AG04450 (cell line): ENCODE measurements around the gene DGCR2. TPM values are rescaled to one million over a fixed set of nuclear protein-coding genes. Genes with fewer than 3 reads are reported as not detected.

ENCODE experiments used
- CTCF ChIA-PET: fragments of 300-600, 350-600 bp; formaldehyde crosslinking; extraction: SDS; loops from one replicate; lab custom pipeline; 2022; ENCODE audit warnings: antibody characterized with exemption, inconsistent platforms; lab: Charles Lee
- POLR2A ChIA-PET: fragments of 350-600 bp; formaldehyde crosslinking; extraction: SDS; loops from one replicate; lab custom pipeline; 2021; ENCODE audit warnings: antibody characterized with exemption, inconsistent platforms; lab: Yijun Ruan, JAX
- DNase-seq: peaks from one replicate; pipeline ENCODE4 v3.0.0-alpha.2; 2011; ENCODE audit warnings: low read depth, low spot score
- H3K27ac ChIP-seq: one replicate; pipeline ENCODE4 v1.5.1; 2012; ENCODE audit warnings: low read depth, low read length, control low read depth
- H3K27me3 ChIP-seq: one replicate; pipeline ENCODE4 v1.6.0; 2012; ENCODE audit warnings: low read length; ENCODE audit not compliant: control insufficient read depth, insufficient read depth
- H3K4me3 ChIP-seq: 2 replicates; pipeline ENCODE4 v1.5.1; 2011; ENCODE audit warnings: mild to moderate bottlenecking, low read depth, low read length, control low read depth
- H3K9me3 ChIP-seq: 2 replicates; pipeline ENCODE4 v1.5.1; 2012; ENCODE audit warnings: low read length; ENCODE audit not compliant: control insufficient read depth, insufficient read depth
- polyA plus RNA-seq: library from polyadenylated mRNA; depleted of rRNA; stranded (reverse); fragments of >200 nt; gene quantifications from 2 replicates; pipeline ENCODE4 v1.2.3, GENCODE V29; 2011
- TF ChIP-seq, protein P1 (sequence below): IDR thresholded peaks from 2 replicates; pipeline ENCODE4 v1.5.1; 2011; ENCODE audit warnings: low read depth, low read length, control low read depth, inconsistent platforms

The DGCR2 gene
- polyA plus RNA-seq, 1 experiment = 23.0 TPM

DNA sequence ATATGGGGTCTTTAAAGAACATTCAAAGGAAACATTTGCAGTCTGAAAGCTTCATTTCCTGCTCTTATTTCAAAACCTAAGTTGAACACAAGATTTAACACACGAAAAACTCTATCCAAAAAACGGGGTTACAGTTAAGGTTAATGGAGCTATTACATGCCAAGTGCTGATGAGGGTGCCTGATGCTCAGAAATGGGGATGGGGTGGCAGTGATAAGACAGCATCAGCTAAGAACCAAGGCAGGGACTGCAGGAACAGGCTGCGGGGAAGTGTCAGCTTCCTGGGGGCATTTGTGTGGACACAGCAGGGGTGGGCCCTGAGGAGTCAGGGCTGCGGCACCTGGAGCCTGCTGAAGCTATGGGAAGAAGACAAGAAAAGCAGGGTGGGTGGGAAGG lies 12.2 kb downstream of the DGCR2 start:
- no peak overlapping the region for H3K27ac ChIP-seq
- H3K9me3 ChIP-seq = no peaks in the 10 kb centered on the region
- CTCF ChIA-PET = no interaction called here
- no peak for DNase-seq
- no peak overlapping the region for H3K4me3 ChIP-seq
- POLR2A ChIA-PET = no interaction called here
- TF ChIP-seq, protein P1, sequence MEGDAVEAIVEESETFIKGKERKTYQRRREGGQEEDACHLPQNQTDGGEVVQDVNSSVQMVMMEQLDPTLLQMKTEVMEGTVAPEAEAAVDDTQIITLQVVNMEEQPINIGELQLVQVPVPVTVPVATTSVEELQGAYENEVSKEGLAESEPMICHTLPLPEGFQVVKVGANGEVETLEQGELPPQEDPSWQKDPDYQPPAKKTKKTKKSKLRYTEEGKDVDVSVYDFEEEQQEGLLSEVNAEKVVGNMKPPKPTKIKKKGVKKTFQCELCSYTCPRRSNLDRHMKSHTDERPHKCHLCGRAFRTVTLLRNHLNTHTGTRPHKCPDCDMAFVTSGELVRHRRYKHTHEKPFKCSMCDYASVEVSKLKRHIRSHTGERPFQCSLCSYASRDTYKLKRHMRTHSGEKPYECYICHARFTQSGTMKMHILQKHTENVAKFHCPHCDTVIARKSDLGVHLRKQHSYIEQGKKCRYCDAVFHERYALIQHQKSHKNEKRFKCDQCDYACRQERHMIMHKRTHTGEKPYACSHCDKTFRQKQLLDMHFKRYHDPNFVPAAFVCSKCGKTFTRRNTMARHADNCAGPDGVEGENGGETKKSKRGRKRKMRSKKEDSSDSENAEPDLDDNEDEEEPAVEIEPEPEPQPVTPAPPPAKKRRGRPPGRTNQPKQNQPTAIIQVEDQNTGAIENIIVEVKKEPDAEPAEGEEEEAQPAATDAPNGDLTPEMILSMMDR = no peak
- no peaks in the 10 kb centered on the region for H3K27me3 ChIP-seq

DNA sequence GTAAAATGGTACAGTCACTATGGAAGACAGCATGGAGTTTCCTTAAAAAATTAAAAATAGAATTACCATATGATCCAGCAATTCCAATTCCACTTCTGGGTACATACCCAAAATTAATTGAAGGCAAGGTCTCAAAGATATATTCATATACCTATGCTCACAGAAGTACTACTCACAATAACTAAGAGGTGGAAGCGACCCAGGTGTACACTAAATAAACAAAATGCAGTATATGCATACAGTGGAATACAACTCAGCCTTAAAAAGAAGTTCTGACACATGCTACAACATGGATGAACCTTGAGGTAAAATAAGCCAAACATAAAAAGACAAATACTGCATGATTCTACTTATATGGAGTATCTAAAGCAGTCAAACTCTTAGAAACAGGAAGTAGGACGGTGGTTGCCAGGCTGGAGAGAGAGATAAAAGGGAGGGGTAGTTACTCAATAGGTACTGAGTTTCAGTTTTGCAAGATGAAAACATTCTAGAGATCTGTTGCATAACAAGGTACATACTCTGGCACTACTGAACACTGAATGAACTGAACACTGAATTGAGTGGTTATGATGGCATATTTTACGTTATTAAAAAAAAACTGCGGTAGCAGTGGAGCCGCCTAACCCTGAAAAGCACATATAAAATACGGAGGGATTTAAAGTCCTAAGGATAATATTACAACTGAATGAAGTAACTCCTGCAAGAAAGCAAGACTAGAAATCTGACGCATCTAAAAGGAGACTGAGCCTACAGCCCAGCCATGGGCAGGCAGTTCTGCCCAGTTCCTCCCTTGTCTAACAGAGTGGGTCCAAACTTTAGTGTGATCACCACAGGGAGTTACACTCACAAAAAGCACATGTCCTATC lies 12.8 kb downstream of the DGCR2 start:
- ChIA-PET CTCF (no interaction called here), POLR2A (no interaction called here)
- H3K27me3 ChIP-seq = no peaks in the 10 kb centered on the region
- H3K9me3 ChIP-seq = no peaks in the 10 kb centered on the region
- H3K4me3 ChIP-seq = no peak overlapping the region
- TF ChIP-seq, protein P1 = no peak
- DNase-seq = no peak
- no peak overlapping the region for H3K27ac ChIP-seq

DNA sequence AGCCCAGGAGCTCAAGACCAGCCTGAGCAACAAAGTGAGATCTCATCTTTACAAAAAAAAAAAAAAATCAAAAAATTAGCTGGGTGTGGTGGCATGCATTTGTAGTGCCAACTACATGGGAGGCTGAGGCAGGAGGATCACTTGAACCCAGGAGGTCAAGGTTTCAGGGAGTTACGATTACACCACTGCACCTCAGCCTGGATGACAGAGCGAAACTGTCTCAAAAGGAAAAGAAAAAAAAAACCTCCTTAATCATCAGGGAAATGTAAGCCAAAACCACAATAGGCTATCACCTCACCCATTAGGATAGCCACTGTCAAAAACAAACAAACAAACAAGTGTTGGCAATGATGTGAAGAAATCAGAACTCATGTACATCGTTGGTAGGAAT lies 13.4 kb downstream of the DGCR2 start:
- ChIA-PET CTCF (no interaction called here), POLR2A (no interaction called here)
- Histone ChIP-seq H3K9me3 (no peaks in the 10 kb centered on the region), H3K4me3 (no peak overlapping the region), H3K27me3 (no peaks in the 10 kb centered on the region), H3K27ac (no peak overlapping the region)
- TF ChIP-seq, protein P1 = no peak
- no peak for DNase-seq

DNA sequence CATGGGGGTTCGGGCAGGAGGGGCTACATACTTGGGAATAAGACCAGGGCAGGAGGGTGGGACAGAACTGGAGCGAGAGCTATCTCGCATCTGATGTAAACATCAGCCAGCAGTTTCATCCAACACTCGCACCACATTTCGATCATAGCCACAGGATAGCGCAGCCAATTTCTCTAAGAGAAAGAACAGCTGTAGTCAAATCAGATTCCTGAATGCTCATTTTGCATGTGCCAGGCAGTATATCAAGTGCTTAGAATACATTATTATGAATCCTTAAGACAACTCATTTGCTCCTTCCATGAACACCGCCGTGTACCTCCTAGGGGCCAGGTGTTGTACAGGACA lies 14.5 kb downstream of the DGCR2 start:
- no peaks in the 10 kb centered on the region for H3K27me3 ChIP-seq
- no peak overlapping the region for H3K27ac ChIP-seq
- TF ChIP-seq, protein P1 = no peak
- ChIA-PET POLR2A (no interaction called here), CTCF (interaction anchor here (1.1 kb wide), 1 partner anchor 38 kb away, joined by 4 read pairs; no protein-coding TSS in a partner anchor)
- no peaks in the 10 kb centered on the region for H3K9me3 ChIP-seq
- no peak overlapping the region for H3K4me3 ChIP-seq
- no peak for DNase-seq
